Fibroblast of peridontal ligament (primary cell): ENCODE results near the gene SHISAL1.
"Not testable (repeated sequence)": the region's sequence is repeated elsewhere in the genome, so short reads cannot be mapped to it uniquely, and the experiment has no call there.

Experiments
- DNase-seq: peaks from one replicate; pipeline ENCODE4 v3.0.0-alpha.2; 2010; ENCODE audit errors: extremely low read depth

The SHISAL1 gene

GRCh38 chr22:44328326-44328725 lies 15.6 kb upstream of the SHISAL1 start:
- DNase-seq: no peak

GRCh38 chr22:44326491-44326885 lies 13.7 kb upstream of the SHISAL1 start:
- no peak for DNase-seq

- DNase-seq: peak; percentile 76
Measured at GRCh38 chr22:44325718-44326490, 13.2 kb upstream of the SHISAL1 start.

- not testable (repeated sequence) for DNase-seq
Measured at GRCh38 chr22:44323140-44323790, 10.5 kb upstream of the SHISAL1 start.

GRCh38 chr22:44319685-44320084 lies 6.9 kb upstream of the SHISAL1 start:
- no peak for DNase-seq

GRCh38 chr22:44318751-44319150 lies 6.0 kb upstream of the SHISAL1 start:
- no peak for DNase-seq

GRCh38 chr22:44317886-44318637 lies 5.3 kb upstream of the SHISAL1 start:
- DNase-seq: no peak

- no peak for DNase-seq
Measured at GRCh38 chr22:44317123-44317444, 4.3 kb upstream of the SHISAL1 start.

GRCh38 chr22:44316393-44317122 lies 3.8 kb upstream of the SHISAL1 start:
- DNase-seq: no peak

- no peak for DNase-seq
Measured at GRCh38 chr22:44314425-44315067, 1.8 kb upstream of the SHISAL1 start.

GRCh38 chr22:44313385-44314006 lies 745 bp upstream of the SHISAL1 start:
- no peak for DNase-seq

- DNase-seq: peak; percentile 77
Measured at GRCh38 chr22:44311855-44312170, 938 bp downstream of the SHISAL1 start.

- no peak for DNase-seq
Measured at GRCh38 chr22:44311104-44311854, 1.5 kb downstream of the SHISAL1 start.

GRCh38 chr22:44309647-44310046 lies 3.1 kb downstream of the SHISAL1 start:
- DNase-seq: peak; percentile 24

GRCh38 chr22:44309137-44309536 lies 3.6 kb downstream of the SHISAL1 start:
- DNase-seq: peak; percentile 94

GRCh38 chr22:44307509-44308169 lies 5.1 kb downstream of the SHISAL1 start:
- no peak for DNase-seq

GRCh38 chr22:44305888-44306287 lies 6.9 kb downstream of the SHISAL1 start:
- peak; percentile 19 for DNase-seq

GRCh38 chr22:44305455-44305854 lies 7.3 kb downstream of the SHISAL1 start:
- DNase-seq: no peak

- DNase-seq: no peak
Measured at GRCh38 chr22:44304911-44305310, 7.8 kb downstream of the SHISAL1 start.

- peak; percentile 68 for DNase-seq
Measured at GRCh38 chr22:44304354-44304753, 8.4 kb downstream of the SHISAL1 start.
